ENCODE data around the gene RC3H2.
"Not testable (repeated sequence)": the region's sequence is repeated elsewhere in the genome, so short reads cannot be mapped to it uniquely, and the experiment has no call there.

Gene RC3H2

GRCh38 chr9:122863407-122863806, 41.8 kb downstream of the RC3H2 start:
- no peak for DNase-seq (ENCODE audit: low read depth)
- no peak overlapping the region for H3K4me3 ChIP-seq (ENCODE audit: low read depth, low read length)
- no peak for TF ChIP-seq CTCF (IDR thresholded peaks at IDR 0.05; ENCODE audit: control insufficient read depth, extremely low read depth, insufficient read depth)

GRCh38 chr9:122860319-122861142, 44.6 kb downstream of the RC3H2 start:
- DNase-seq (ENCODE audit: low read depth) = peak; percentile 47
- no peak for TF ChIP-seq CTCF (IDR thresholded peaks at IDR 0.05; ENCODE audit: control insufficient read depth, extremely low read depth, insufficient read depth)
- no peak overlapping the region for H3K4me3 ChIP-seq (ENCODE audit: low read depth, low read length)

- no peak overlapping the region for H3K4me3 ChIP-seq (ENCODE audit: low read depth, low read length)
- DNase-seq (ENCODE audit: low read depth) = no peak
- no peak for TF ChIP-seq CTCF (IDR thresholded peaks at IDR 0.05; ENCODE audit: control insufficient read depth, extremely low read depth, insufficient read depth)
These were observed 47.3 kb downstream of the RC3H2 start for GRCh38 chr9:122857815-122858214.

GRCh38 chr9:122852085-122852786, 52.9 kb downstream of the RC3H2 start:
- not testable (repeated sequence) for DNase-seq (ENCODE audit: low read depth); H3K4me3 ChIP-seq (ENCODE audit: low read depth, low read length)

- TF ChIP-seq CTCF (IDR thresholded peaks at IDR 0.05; ENCODE audit: control insufficient read depth, extremely low read depth, insufficient read depth) = no peak
- DNase-seq (ENCODE audit: low read depth) = no peak
These were observed 56.8 kb downstream of the RC3H2 start for GRCh38 chr9:122848256-122848943.

GRCh38 chr9:122846371-122846940, 58.7 kb downstream of the RC3H2 start:
- TF ChIP-seq CTCF (IDR thresholded peaks at IDR 0.05; ENCODE audit: control insufficient read depth, extremely low read depth, insufficient read depth) = no peak
- DNase-seq (ENCODE audit: low read depth) = no peak
- no peak overlapping the region for H3K4me3 ChIP-seq (ENCODE audit: low read depth, low read length)

More at GRCh38 chr9:122848256-122848943, 56.8 kb downstream of the RC3H2 start:
- H3K4me3 ChIP-seq (ENCODE audit: low read depth, low read length) = no peak overlapping the region

GRCh38 chr9:122845116-122845515, 60.0 kb downstream of the RC3H2 start:
- DNase-seq (ENCODE audit: low read depth) = no peak
- no peak overlapping the region for H3K4me3 ChIP-seq (ENCODE audit: low read depth, low read length)
- no peak for TF ChIP-seq CTCF (IDR thresholded peaks at IDR 0.05; ENCODE audit: control insufficient read depth, extremely low read depth, insufficient read depth)

Data from LNCaP clone FGC (cell line).